Mesothelial cell of epicardium (in vitro differentiated cells): ENCODE results near the gene AKNA. TPM values are rescaled to one million over a fixed set of nuclear protein-coding genes. Genes with fewer than 3 reads are reported as not detected.

Experiments used
- DNase-seq, 2 experiments: peaks; one replicate each; pipeline ENCODE4 v3.0.0; 2021; ENCODE audit warnings: low spot score in 2 of 2; ENCODE audit not compliant: unreplicated experiment in 2 of 2
- H3K27ac Mint-ChIP-seq: 2 replicates; pipeline ENCODE4 v1.8.0; 2021; ENCODE audit warnings: mixed read lengths
- H3K27me3 Mint-ChIP-seq: 2 replicates; pipeline ENCODE4 v1.8.0; 2021; ENCODE audit warnings: low read depth, mixed read lengths
- H3K36me3 Mint-ChIP-seq: 2 replicates; pipeline ENCODE4 v1.8.0; 2021; ENCODE audit warnings: mixed read lengths
- H3K4me1 Mint-ChIP-seq: 2 replicates; pipeline ENCODE4 v1.8.0; 2021; ENCODE audit warnings: mixed read lengths
- H3K4me3 Mint-ChIP-seq: 2 replicates; pipeline ENCODE4 v1.8.0; 2021; ENCODE audit warnings: mild to moderate bottlenecking, moderate library complexity, mixed read lengths
- H3K9me3 Mint-ChIP-seq: 2 replicates; pipeline ENCODE4 v1.8.0; 2021; ENCODE audit warnings: mixed read lengths
- CTCF ChIP-seq: fragments of 200-600 bp; sonication (generic); IDR thresholded peaks from one replicate; pipeline ENCODE4 v1.5.0; 2021; ENCODE audit warnings: antibody characterized with exemption; ENCODE audit not compliant: unreplicated experiment
- total RNA-seq: library from RNA; stranded (reverse); gene quantifications from 3 replicates; pipeline ENCODE4 v1.2.1, GENCODE V29; 2021

AKNA gene
- total RNA-seq, 1 donor from 2014 or later, result 23.1 TPM

GRCh38 chr9:114359801-114360200, 28.0 kb downstream of the AKNA start:
- no peak for TF ChIP-seq CTCF
- Mint-ChIP-seq H3K9me3 (no peaks in the 10 kb centered on the region), H3K4me1 (no peaks in the 10 kb centered on the region), H3K27ac (no peak overlapping the region), H3K36me3 (peaks cover 37% of the 10 kb centered on the region), H3K4me3 (no peak overlapping the region), H3K27me3 (no peaks in the 10 kb centered on the region)
- no peak for DNase-seq

GRCh38 chr9:114357911-114358328, 29.9 kb downstream of the AKNA start:
- no peaks in the 10 kb centered on the region for H3K9me3 Mint-ChIP-seq
- peaks cover 30% of the 10 kb centered on the region for H3K36me3 Mint-ChIP-seq
- H3K27me3 Mint-ChIP-seq, result no peaks in the 10 kb centered on the region
- DNase-seq, result no peak
- TF ChIP-seq CTCF, result no peak
- no peak overlapping the region for H3K4me3 Mint-ChIP-seq
- no peaks in the 10 kb centered on the region for H3K4me1 Mint-ChIP-seq
- H3K27ac Mint-ChIP-seq, result no peak overlapping the region

GRCh38 chr9:114357360-114357759, 30.4 kb downstream of the AKNA start:
- no peaks in the 10 kb centered on the region for H3K27me3 Mint-ChIP-seq
- TF ChIP-seq CTCF, result no peak
- H3K36me3 Mint-ChIP-seq, result peaks cover 32% of the 10 kb centered on the region
- DNase-seq, result no peak
- no peak overlapping the region for H3K27ac Mint-ChIP-seq
- H3K4me3 Mint-ChIP-seq, result no peak overlapping the region
- no peaks in the 10 kb centered on the region for H3K4me1 Mint-ChIP-seq
- H3K9me3 Mint-ChIP-seq, result no peaks in the 10 kb centered on the region

- Mint-ChIP-seq H3K4me3 (no peak overlapping the region), H3K27ac (no peak overlapping the region), H3K9me3 (no peaks in the 10 kb centered on the region), H3K4me1 (no peaks in the 10 kb centered on the region), H3K27me3 (no peaks in the 10 kb centered on the region), H3K36me3 (peaks cover 30% of the 10 kb centered on the region)
- no peak for TF ChIP-seq CTCF
- no peak for DNase-seq
Measured at GRCh38 chr9:114356792-114357191, 31.0 kb downstream of the AKNA start.

- no peak overlapping the region for H3K4me3 Mint-ChIP-seq
- DNase-seq, result no peak
- H3K27me3 Mint-ChIP-seq, result no peaks in the 10 kb centered on the region
- H3K4me1 Mint-ChIP-seq, result no peaks in the 10 kb centered on the region
- H3K36me3 Mint-ChIP-seq, result peaks cover 23% of the 10 kb centered on the region
- no peaks in the 10 kb centered on the region for H3K9me3 Mint-ChIP-seq
- H3K27ac Mint-ChIP-seq, result no peak overlapping the region
- no peak for TF ChIP-seq CTCF
Measured at GRCh38 chr9:114355821-114356220, 32.0 kb downstream of the AKNA start.

- Mint-ChIP-seq H3K36me3 (peaks cover 25% of the 10 kb centered on the region), H3K4me3 (no peak overlapping the region), H3K27me3 (no peaks in the 10 kb centered on the region), H3K27ac (no peak overlapping the region), H3K9me3 (no peaks in the 10 kb centered on the region), H3K4me1 (peaks cover 10% of the 10 kb centered on the region)
- DNase-seq, result no peak
- TF ChIP-seq CTCF, result no peak
Measured at GRCh38 chr9:114351932-114352331, 35.9 kb downstream of the AKNA start.
